Fibroblast of lung (primary cell): ENCODE data around the gene DLG4. TPM values are rescaled to one million over a fixed set of nuclear protein-coding genes. Genes with fewer than 3 reads are reported as not detected.
"Not testable (repeated sequence)": the region's sequence is repeated elsewhere in the genome, so short reads cannot be mapped to it uniquely, and the experiment has no call there.

Experiments used
- DNase-seq, 2 donors: peaks; one replicate each; pipeline versions ENCODE4 v3.0.0 to v3.0.0-alpha.2; 2010; ENCODE audit warnings: low read depth in 2 of 2
- H2AFZ ChIP-seq: 2 replicates; pipeline ENCODE4 v1.5.1; 2012; ENCODE audit warnings: low read length, control low read depth, inconsistent platforms
- H3K27ac ChIP-seq: 2 replicates; pipeline ENCODE4 v1.5.1; 2011; ENCODE audit warnings: low read length, control low read depth; ENCODE audit not compliant: insufficient read depth
- H3K27me3 ChIP-seq: 2 replicates; pipeline ENCODE4 v1.5.1; 2011; ENCODE audit warnings: mild to moderate bottlenecking, low read length; ENCODE audit not compliant: control insufficient read depth, insufficient read depth
- H3K36me3 ChIP-seq: 2 replicates; pipeline ENCODE4 v1.5.1; 2011; ENCODE audit warnings: low read length; ENCODE audit not compliant: control insufficient read depth, insufficient read depth
- H3K4me1 ChIP-seq: 2 replicates; pipeline ENCODE4 v1.5.1; 2011; ENCODE audit warnings: low read length; ENCODE audit not compliant: control insufficient read depth, insufficient read depth; ENCODE audit errors: extremely low read depth
- H3K4me2 ChIP-seq: 2 replicates; pipeline ENCODE4 v1.5.1; 2011; ENCODE audit warnings: low read length, control low read depth; ENCODE audit not compliant: insufficient read depth; ENCODE audit errors: extremely low read depth
- H3K4me3 ChIP-seq, 4 experiments: fragments of 200-600 bp in 1 of 4; sonication (generic) in 1 of 4; replicated peaks in 1 of 4; 2 replicates each; pipeline ENCODE4 v1.5.1; 2011 to 2016; ENCODE audit warnings: low read length in 4 of 4, low read depth in 3 of 4, mild to moderate bottlenecking in 3 of 4, control low read depth in 2 of 4, inconsistent platforms in 1 of 4, mixed read lengths in 1 of 4; ENCODE audit not compliant: insufficient read depth in 1 of 4; ENCODE audit errors: control extremely low read depth in 1 of 4
- H3K79me2 ChIP-seq: 2 replicates; pipeline ENCODE4 v1.5.1; 2012; ENCODE audit warnings: mild to moderate bottlenecking, low read length, inconsistent platforms; ENCODE audit not compliant: control insufficient read depth, insufficient read depth
- H3K9ac ChIP-seq: 2 replicates; pipeline ENCODE4 v1.5.1; 2011; ENCODE audit warnings: mild to moderate bottlenecking, low read length, control low read depth; ENCODE audit not compliant: insufficient read depth
- H3K9me3 ChIP-seq: 2 replicates; pipeline ENCODE4 v1.5.1; 2012; ENCODE audit warnings: low read depth, low read length; ENCODE audit not compliant: control insufficient read depth, insufficient read depth
- H4K20me1 ChIP-seq: 2 replicates; pipeline ENCODE4 v1.5.1; 2011; ENCODE audit warnings: low read length; ENCODE audit not compliant: control insufficient read depth, insufficient read depth; ENCODE audit errors: extremely low read depth
- CTCF ChIP-seq, 2 donors: IDR thresholded peaks in 1 of 2; conservative IDR thresholded peaks in 1 of 2; 1 replicate in 1 of 2; 2 replicates in 1 of 2; pipeline ENCODE4 v1.5.1; 2011 to 2012; ENCODE audit warnings: low read length in 2 of 2, control low read depth in 1 of 2, inconsistent platforms in 1 of 2, low read depth in 1 of 2, mild to moderate bottlenecking in 1 of 2
- EZH2 ChIP-seq: IDR thresholded peaks from 2 replicates; pipeline ENCODE4 v1.5.1; 2012; ENCODE audit warnings: low read length, control low read depth, mild to moderate bottlenecking; ENCODE audit errors: missing control alignments
- polyA plus RNA-seq, 2 donors: library from polyadenylated mRNA; depleted of rRNA in 1 of 2; stranded (reverse) in 1 of 2; unstranded in 1 of 2; fragments of >200 nt; gene quantifications; 2 replicates each; pipeline ENCODE4 v1.2.1, GENCODE V29; 2011 to 2012; ENCODE audit warnings: missing spikeins in 1 of 2
- total RNA-seq: library from RNA; depleted of rRNA; stranded (reverse); fragments of >200 nt; gene quantifications from 2 replicates; pipeline ENCODE4 v1.2.1, GENCODE V29; 2014

Gene DLG4
- total and polyA plus RNA-seq, 2 donors (not counting 1 experiment from before 2014, with no cell fraction given) = 11.3 to 22.0 TPM

- H3K27ac ChIP-seq = no peak overlapping the region
- H3K36me3 ChIP-seq = peaks cover 6% of the 10 kb centered on the region
- no peaks in the 10 kb centered on the region for H3K27me3 ChIP-seq
- no peak overlapping the region for H3K9ac ChIP-seq
- no peak overlapping the region for H2AFZ ChIP-seq
- H3K4me1 ChIP-seq = peaks cover 7% of the 10 kb centered on the region
- no peaks in the 10 kb centered on the region for H3K9me3 ChIP-seq
- no peak for TF ChIP-seq CTCF (conservative IDR thresholded peaks at IDR 0.05 in 1 of 2, IDR thresholded peaks at IDR 0.05 in 1 of 2; ENCODE audit: low read depth in 1 of 2, low read length in 2 of 2)
- H4K20me1 ChIP-seq = no peaks in the 10 kb centered on the region
- DNase-seq = no peak
- H3K79me2 ChIP-seq = peaks cover 60% of the 10 kb centered on the region
- H3K4me2 ChIP-seq = peak overlapping the region; percentile 40
- peak overlapping the region in 2 of 4 experiments; percentile 8 to 21 for H3K4me3 ChIP-seq
Measured at GRCh38 chr17:7249214-7249613, 29.6 kb upstream of the DLG4 start.

- H3K4me3 ChIP-seq = peak overlapping the region in 1 of 4 experiments; percentile 21
- no peak overlapping the region for H3K9ac ChIP-seq
- peaks cover 60% of the 10 kb centered on the region for H3K79me2 ChIP-seq
- peaks cover 8% of the 10 kb centered on the region for H3K36me3 ChIP-seq
- TF ChIP-seq CTCF (conservative IDR thresholded peaks at IDR 0.05 in 1 of 2, IDR thresholded peaks at IDR 0.05 in 1 of 2; ENCODE audit: low read depth in 1 of 2, low read length in 2 of 2) (no peak), EZH2 (no peak)
- H3K27ac ChIP-seq = no peak overlapping the region
- DNase-seq = no peak
- H4K20me1 ChIP-seq = no peaks in the 10 kb centered on the region
- no peak overlapping the region for H2AFZ ChIP-seq
- H3K27me3 ChIP-seq = no peaks in the 10 kb centered on the region
- H3K4me1 ChIP-seq = peaks cover 7% of the 10 kb centered on the region
- H3K9me3 ChIP-seq = no peaks in the 10 kb centered on the region
- H3K4me2 ChIP-seq = no peak overlapping the region
Measured at GRCh38 chr17:7248796-7249195, 29.2 kb upstream of the DLG4 start.

GRCh38 chr17:7246779-7247178 lies 27.1 kb upstream of the DLG4 start:
- TF ChIP-seq CTCF (conservative IDR thresholded peaks at IDR 0.05 in 1 of 2, IDR thresholded peaks at IDR 0.05 in 1 of 2; ENCODE audit: low read depth in 1 of 2, low read length in 2 of 2) = no peak
- TF ChIP-seq EZH2 = no peak
- Histone ChIP-seq H3K27ac (no peak overlapping the region), H3K4me3 (no peak overlapping the region), H3K4me1 (peaks cover 9% of the 10 kb centered on the region), H3K9ac (no peak overlapping the region), H3K9me3 (no peaks in the 10 kb centered on the region), H3K79me2 (peaks cover 55% of the 10 kb centered on the region), H3K27me3 (no peaks in the 10 kb centered on the region), H3K36me3 (peaks cover 8% of the 10 kb centered on the region), H2AFZ (no peak overlapping the region), H4K20me1 (no peaks in the 10 kb centered on the region), H3K4me2 (no peak overlapping the region)
- no peak for DNase-seq

GRCh38 chr17:7243838-7244237 lies 24.2 kb upstream of the DLG4 start:
- H3K9me3 ChIP-seq, DNase-seq, H3K4me2 ChIP-seq, H4K20me1 ChIP-seq, H3K27me3 ChIP-seq, H2AFZ ChIP-seq, H3K9ac ChIP-seq: not testable (repeated sequence)
- peak overlapping the region in 1 of 4 experiments; percentile 96 for H3K4me3 ChIP-seq
- H3K36me3 ChIP-seq = peaks cover 14% of the 10 kb centered on the region
- H3K79me2 ChIP-seq = peaks cover 50% of the 10 kb centered on the region
- H3K27ac ChIP-seq = peak overlapping the region; percentile 97
- peaks cover 13% of the 10 kb centered on the region for H3K4me1 ChIP-seq
